GM18858 (cell line): ENCODE data around the gene WDR82.

ENCODE experiments used
- ATAC-seq: cut with Tn5 transposase; IDR thresholded peaks from one replicate; pipeline ENCODE4 v1.9.1; 2021; ENCODE audit not compliant: unreplicated experiment

The WDR82 gene

DNA sequence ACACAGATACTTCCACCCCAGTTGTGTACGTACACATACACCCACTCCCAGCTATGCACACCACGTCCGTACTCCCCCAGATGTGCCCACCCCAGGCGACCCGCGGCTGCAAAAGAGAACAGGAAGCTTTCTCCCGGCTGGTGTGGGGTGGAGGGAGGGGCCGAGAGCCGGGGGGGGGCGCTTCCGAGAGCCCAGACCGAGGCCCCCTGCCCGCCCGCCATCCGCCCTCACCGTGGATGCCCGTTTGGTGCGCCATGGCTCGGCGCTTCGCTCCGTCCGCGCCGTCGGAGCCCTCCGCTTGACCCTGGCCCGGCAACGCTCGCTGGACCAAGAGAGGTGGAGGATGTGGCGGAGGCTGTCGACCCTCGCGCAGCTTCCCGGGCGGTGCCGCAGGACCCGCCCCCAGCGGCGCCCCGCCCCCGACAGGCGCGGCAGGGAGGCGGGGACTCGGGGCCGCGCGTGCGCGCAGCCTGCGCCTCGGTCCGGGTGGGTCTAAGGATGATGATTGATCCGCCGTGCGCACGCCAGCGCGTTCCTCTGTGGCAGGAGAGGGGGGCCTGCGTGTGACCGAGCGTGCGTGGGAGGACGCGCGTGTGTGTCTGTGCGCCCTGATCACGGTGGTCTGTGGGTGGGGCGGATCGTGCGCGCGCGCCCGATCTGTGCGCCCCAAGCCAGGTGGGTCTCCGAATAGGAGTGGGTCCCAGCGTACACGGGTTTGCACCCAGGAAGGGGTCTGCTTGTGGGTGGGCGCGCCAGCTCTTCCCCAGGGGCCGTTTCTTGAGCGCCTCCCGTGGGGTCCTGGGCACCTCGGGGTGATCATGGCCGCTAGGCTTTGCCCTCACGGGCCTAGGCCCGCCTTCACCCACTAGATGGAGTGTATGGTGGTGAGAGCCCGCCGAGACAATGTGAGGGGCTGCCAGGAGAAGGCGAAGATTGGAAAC, 39.4 kb downstream of the WDR82 start, which contains the start of gene TWF2:
TSS of gene TWF2 (minus strand) at position 398 of the 941 bp plus-strand sequence. CDS start at position 256, 142 bp downstream.
- peak; percentile 49 for ATAC-seq

DNA sequence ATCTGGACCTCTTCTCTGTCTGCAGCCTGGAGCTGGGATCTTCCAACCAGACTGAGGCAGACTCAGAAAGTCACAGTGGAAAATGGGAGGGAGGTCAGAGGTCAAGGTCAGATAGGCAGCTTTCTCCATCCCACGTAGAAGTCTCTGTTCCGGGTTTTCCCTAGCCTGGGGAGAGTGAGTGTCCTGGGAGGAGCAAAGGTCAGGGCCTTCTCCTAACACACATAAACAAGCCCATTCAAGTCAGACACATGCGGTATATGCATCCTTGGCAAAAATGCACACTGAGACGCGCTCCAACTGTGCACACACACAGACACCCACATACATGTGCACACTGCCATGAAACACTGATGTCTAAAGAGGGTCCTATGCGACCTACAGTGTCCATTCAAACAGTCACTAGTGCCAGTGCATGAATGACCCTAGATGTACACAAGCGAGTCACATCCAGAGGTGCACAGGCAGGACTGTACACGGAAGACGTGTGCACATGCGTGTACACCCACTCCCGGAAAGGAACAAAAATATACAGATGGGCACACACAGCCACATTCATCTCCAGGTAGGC, 40.2 kb downstream of the WDR82 start:
- no peak for ATAC-seq

DNA sequence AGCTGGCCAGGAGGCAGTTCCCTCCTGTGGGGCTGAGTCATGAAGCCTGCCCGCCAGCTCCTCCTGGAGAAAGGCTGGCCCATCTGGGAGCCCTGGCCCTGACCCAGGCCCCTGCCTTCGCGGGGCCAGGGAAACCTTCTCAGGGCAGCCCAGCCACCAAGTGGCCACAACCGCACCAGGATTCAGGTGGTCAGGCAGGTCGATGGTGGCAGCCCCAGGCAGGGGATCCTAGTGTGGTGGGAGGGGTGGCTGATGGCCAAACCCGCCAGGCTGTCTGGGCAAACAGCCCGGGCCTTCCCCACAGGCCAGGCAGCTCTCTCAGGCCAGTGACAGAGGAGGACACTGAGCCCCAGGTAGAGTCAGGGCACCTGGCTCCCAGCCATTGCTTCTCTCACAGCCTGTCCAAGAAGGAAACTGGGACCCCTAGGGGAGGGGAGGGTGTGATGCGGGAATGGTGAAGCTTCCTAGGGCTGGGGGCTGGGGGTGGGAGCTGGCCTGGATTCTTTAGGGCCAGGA, 40.7 kb downstream of the WDR82 start:
- no peak for ATAC-seq

GRCh38 chr3:52237006-52237656, 41.3 kb downstream of the WDR82 start:
- no peak for ATAC-seq

GRCh38 chr3:52236424-52236886, 42.0 kb downstream of the WDR82 start:
- ATAC-seq: no peak

DNA sequence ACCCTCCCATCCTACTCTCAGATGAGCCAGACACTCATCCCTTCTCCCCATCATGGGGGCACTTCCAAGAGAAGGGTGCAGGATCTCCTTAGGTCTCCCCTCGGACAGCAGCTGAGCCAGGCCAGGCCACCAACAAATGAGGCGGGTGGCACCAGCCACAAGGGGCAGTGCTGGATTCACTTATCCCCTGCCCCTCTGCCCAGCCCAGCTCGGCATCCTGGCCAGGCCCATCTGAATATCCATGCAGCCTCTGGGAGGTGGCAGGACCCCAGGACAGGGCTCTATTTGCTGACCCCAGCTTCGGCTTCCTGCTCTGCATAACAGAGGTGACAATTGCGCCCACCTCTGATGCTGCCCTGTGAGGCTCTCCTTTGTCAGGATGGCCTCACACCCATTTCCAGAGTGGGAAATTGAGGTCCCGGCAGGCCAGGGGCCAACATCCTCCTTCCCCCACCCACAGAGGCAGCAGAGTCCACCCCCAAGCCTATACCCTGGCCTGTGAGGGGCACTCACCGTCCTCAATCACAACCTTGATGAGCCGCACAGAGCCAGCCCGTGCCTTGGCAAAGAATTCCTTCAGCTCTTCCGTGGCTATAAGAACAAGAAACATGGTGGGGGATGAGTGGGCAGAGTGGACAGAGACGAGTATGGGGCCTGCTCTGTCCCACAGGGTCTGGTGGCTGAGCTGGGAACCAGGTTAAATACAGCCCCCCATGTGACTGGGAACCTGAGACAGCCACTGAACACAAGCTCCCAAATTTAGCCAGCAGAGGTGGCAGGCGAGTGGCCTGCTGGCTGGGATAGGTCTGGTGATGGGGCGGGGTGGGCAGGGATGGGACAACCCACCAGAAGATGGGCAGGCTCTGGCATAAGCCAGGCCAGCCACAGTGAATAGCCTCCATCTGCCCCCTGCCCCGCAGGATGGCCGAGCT, 43.7 kb downstream of the WDR82 start:
- no peak for ATAC-seq

GRCh38 chr3:52233968-52234367, 44.5 kb downstream of the WDR82 start:
- ATAC-seq: no peak

DNA sequence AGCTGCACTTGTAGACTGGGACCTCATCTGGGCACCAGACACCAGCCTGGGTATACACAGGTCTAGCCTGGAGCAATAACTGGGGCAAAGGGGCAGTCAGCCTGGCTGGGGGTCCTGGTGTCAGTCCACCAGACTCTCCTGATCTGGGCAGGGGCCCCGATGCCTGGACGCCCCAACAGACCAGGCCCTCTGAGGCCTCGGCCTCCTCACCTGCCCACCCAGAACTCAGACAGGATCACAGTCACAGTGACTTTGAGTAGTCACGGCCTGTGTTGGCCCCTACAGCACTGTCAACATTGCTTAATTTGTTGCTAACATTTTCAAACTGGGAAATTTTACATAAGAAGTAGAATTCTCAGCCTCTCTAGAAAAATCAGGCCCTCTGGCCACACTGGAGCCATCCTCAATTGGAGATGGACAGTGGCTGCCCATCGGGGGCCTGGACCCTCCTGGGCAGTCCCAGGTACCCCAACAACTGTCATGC, 45.3 kb downstream of the WDR82 start:
- no peak for ATAC-seq

- ATAC-seq: no peak
Observed at GRCh38 chr3:52232279-52233107, 46.0 kb downstream of the WDR82 start.

DNA sequence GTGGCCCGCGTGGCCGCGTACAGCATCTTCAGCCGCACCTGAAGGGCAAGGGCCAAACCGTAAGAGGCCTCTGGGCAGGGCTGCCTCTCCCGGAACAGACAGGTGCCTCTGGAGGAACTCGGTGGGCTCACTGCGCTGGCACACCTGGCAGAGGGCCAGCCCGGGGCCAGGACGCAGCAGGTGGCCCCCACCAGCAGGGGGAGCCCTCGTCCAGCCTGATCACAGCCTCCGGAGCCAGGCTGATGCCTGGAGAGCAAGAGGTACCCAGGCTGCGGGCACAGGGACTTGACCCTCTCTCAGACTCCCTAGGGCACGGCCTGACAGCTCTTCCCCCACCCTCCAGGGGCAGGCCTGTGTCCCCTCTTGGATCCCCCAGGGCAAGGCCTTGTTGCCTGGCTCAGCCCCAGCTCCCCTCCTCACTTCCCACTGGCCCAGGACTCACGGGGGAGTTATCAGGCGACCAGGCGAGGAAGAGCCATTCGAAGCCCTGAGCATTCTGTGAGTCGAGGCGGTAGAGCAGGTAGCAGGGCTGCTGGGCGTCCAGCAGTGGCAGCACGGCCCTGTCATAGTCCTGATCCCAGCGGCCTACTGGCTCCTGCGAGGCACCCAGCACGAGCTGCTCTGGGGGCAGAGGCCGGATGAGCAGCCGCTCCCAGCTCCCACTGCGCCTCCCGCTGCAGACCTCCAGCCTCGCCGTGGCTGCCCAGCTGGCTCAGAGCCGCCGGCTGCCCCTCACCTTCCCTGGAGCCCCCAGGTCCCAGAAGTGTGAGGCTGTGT, 46.8 kb downstream of the WDR82 start:
- no peak for ATAC-seq

- no peak for ATAC-seq
Observed at GRCh38 chr3:52230889-52231499, 47.5 kb downstream of the WDR82 start.

- ATAC-seq: no peak
Observed at GRCh38 chr3:52230461-52230860, 48.0 kb downstream of the WDR82 start.

GRCh38 chr3:52229656-52230055, 48.8 kb downstream of the WDR82 start:
- ATAC-seq: no peak

DNA sequence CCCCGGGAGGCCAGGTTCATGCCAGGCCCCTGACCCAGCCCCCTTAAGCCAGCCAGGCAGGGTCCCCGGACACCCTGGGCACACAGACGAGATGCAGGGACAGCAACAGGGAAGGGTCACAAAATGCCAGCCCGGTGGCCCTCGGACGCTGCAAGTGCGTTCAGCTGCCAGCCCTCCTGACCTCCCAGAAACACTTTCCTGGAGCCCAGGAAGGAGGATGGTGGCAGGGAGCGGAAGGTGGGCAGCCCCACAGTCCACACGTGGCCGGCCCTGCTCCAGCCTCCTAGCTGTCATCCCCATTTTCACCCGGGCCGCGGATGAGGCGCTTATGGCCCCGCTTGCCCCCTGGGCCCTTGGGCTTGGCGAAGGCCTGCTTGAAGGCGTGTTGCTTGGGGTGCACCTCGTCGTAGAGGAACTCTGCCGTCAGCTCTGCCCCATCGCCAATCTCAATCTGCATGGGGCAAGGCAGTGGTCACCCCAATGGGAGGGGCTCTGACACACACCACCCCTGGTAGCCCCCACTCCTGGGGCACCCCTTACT, 49.6 kb downstream of the WDR82 start:
- ATAC-seq: no peak

- ATAC-seq: no peak
Observed at GRCh38 chr3:52228266-52228665, 50.2 kb downstream of the WDR82 start.

DNA sequence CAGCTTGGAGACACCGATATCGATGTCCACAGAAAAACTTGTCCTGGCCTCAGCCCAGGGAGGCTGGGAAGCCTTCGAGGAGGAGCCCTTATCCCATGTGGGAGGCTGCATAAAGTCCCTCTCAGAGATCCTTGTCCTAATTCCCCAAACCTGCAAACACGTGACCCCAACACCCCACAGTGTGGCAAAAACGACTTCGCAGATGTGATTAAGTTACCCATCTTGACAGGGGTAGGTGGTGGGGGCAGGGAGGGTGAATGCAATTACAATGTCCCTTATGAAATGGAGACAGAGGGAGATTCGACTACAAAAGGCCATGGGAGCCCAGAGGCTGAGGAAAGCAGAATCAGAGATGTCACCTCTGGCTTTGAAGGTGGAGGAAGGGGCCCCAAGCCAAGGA, 50.7 kb downstream of the WDR82 start:
- ATAC-seq: no peak

DNA sequence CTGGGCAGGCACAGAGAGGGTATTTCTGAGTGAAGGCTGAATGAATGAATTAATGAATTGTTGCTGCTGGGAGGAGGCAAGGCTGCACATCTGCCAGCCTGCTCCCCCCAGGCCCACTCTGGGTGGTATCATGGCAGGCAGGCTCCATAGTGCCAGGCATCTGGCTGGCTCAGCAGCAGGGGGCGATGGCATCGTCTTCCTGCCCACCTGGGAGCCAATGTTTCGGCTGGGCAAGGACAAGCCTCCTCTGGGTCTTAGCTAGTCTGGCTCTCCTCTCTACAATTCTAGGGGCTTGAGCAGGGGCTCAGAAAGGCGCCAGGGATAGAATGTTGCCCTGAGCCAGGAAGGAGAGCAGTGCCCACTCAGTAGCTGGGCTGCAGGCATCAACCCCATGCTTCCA, 51.3 kb downstream of the WDR82 start:
- ATAC-seq: no peak
